GM10248 (cell line): ENCODE results near the gene GJC3.
"Not testable (repeated sequence)": the region's sequence is repeated elsewhere in the genome, so short reads cannot be mapped to it uniquely, and the experiment has no call there.

Source experiments
- CTCF ChIA-PET: fragments of 300-600 bp; sonication (Branson Sonifier 250); formaldehyde crosslinking; extraction: SDS; loops from one replicate; lab custom pipeline; 2021; ENCODE audit warnings: antibody characterized with exemption; lab: Yijun Ruan, JAX
- POLR2A ChIA-PET: fragments of 350-650 bp; sonication (Branson Sonifier 250); formaldehyde crosslinking; extraction: SDS; loops from one replicate; lab custom pipeline; 2020; ENCODE audit warnings: antibody characterized with exemption; lab: Yijun Ruan, JAX
- DNase-seq: peaks from one replicate; pipeline ENCODE4 v3.0.0; 2012; ENCODE audit errors: extremely low spot score
- TF ChIP-seq, protein P1 (sequence below): IDR thresholded peaks from 2 replicates; pipeline ENCODE4 v1.5.1; 2012; ENCODE audit warnings: mild to moderate bottlenecking, low read depth; ENCODE audit errors: extremely low read depth, missing control alignments, control extremely low read depth

GJC3 gene

DNA sequence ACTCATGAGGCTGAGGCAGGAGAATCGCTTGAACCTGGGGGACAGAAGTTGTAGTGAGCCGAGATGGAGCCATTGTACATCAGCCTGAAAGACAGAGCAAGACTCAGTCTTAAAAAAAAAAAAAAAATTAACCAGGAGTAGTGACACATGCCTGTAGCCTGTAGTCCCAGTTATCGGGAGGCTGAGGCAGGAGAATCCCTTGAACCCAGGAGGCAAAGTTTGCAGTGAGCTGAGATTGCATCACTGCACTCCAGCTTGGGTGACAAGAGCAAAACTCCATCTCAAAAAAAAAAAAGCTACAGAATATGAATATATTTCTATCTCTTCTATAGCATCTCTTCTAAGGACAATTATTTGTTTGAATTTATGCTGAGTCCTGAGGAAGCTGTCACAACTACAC is 39.9 kb upstream of the GJC3 start:
- ChIA-PET POLR2A (no interaction called here), CTCF (interaction anchor here (1.0 to 1.2 kb wide), 3 partner anchors 10 to 21 kb away, joined by 3 to 5 read pairs (median 3); no protein-coding TSS in a partner anchor)
- no peak for DNase-seq
- TF ChIP-seq, protein P1, sequence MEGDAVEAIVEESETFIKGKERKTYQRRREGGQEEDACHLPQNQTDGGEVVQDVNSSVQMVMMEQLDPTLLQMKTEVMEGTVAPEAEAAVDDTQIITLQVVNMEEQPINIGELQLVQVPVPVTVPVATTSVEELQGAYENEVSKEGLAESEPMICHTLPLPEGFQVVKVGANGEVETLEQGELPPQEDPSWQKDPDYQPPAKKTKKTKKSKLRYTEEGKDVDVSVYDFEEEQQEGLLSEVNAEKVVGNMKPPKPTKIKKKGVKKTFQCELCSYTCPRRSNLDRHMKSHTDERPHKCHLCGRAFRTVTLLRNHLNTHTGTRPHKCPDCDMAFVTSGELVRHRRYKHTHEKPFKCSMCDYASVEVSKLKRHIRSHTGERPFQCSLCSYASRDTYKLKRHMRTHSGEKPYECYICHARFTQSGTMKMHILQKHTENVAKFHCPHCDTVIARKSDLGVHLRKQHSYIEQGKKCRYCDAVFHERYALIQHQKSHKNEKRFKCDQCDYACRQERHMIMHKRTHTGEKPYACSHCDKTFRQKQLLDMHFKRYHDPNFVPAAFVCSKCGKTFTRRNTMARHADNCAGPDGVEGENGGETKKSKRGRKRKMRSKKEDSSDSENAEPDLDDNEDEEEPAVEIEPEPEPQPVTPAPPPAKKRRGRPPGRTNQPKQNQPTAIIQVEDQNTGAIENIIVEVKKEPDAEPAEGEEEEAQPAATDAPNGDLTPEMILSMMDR: no peak

DNA sequence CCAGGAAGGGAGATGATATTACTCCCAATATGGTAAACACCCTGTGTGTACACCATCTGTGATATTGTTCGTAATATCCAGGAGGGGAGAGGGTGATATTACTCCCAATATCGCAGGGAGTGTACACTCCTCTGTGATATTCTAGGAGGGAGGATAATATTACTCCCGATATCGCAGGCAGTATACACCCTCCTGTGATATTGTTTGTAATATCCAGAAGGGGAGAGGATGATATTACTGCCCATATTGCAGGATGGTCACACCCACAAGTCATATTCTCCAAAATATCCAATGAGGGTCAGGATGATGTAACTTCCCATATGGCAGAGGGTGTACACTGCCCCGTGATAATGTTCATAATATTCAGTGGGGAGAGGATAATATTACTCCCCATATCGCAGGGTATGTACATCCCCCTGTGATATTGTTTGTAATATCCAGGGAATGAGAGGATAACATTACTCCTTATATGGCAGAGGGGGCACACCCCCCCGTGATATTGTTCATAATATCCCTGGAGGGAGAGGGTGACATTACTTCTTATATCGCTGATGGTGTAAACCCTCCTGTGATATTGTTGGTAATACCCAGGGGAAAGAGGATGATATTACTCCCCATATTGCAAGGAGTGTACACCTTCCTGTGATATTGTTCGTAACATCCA is 29.3 kb upstream of the GJC3 start:
- ChIA-PET CTCF (no interaction called here), POLR2A (no interaction called here)
- DNase-seq: no peak
- TF ChIP-seq, protein P1: no peak

DNA sequence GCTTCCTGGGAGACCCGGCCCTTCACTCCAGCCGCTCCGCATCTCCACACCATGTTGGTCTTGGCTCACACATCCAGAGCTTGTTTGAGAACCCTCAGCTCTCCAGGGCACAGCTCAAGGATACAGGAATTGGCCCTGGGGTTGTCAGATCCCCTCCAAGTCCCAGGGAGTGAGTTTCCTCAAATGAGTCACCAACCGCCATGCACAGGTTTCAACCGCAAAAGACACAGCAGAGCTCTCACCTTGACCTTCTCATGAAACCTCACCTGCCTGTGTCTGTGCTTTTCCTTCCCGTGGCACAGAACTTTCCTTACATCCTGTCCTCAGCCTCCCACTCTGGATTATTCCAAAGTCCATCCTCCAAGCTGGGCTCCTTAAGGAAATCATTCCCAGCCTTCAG is 25.8 kb upstream of the GJC3 start:
- DNase-seq: no peak
- TF ChIP-seq, protein P1: no peak
- ChIA-PET CTCF (interaction anchor here (0.7 to 1.9 kb wide), 3 partner anchors 14 to 35 kb away, joined by 3 to 6 read pairs (median 4); no protein-coding TSS in a partner anchor), POLR2A (no interaction called here)

DNA sequence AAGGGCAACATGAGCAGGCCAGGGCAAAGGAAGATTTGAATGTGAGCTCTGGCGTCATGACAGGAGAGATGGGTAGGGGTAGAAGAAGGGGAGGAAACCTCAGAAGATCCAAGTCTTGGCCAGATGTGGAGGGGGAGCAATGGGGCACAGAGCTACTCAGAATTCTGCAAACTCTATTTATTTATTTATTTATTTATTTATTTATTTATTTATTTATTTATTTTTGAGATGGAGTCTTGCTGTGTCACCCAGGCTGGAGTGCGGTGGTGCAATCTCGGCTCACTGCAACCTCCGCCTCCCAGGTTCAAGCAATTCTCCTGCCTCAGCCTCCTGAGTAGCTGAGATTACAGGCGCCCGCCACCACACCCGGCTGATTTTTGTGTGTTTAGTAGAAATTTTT is 25.2 kb upstream of the GJC3 start:
- CTCF ChIA-PET: interaction anchor here (1.6 to 1.9 kb wide), 2 partner anchors 25 to 36 kb away, joined by 4 to 6 read pairs; no protein-coding TSS in a partner anchor
- POLR2A ChIA-PET, DNase-seq: not testable (repeated sequence)

DNA sequence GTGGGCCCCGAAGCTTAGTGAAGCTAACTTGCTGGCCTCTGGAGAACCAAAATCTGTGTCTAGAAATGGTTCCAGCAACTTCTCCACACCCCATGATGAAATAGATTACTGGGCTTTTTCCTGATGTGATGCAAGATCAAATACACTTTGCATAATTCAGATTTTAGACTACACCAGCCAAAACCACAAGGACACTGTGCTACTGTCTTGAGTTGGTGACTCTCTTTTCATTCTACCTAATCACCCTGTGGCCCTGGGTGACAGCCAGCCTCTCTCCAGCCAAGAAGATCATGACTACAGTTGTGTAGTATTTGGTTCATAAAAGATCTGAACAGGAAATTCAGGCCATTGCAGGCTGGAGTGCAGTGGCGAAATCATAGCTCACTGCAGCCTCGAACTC is 24.2 kb upstream of the GJC3 start:
- POLR2A ChIA-PET: interaction anchor here (0.7 kb wide), 1 partner anchor 51 kb away, joined by 4 read pairs; no protein-coding TSS in a partner anchor
- CTCF ChIA-PET: interaction anchor here (0.9 to 1.9 kb wide), 4 partner anchors 9 to 37 kb away, joined by 3 to 6 read pairs (median 4); no protein-coding TSS in a partner anchor
- TF ChIP-seq, protein P1: no peak
- no peak for DNase-seq

DNA sequence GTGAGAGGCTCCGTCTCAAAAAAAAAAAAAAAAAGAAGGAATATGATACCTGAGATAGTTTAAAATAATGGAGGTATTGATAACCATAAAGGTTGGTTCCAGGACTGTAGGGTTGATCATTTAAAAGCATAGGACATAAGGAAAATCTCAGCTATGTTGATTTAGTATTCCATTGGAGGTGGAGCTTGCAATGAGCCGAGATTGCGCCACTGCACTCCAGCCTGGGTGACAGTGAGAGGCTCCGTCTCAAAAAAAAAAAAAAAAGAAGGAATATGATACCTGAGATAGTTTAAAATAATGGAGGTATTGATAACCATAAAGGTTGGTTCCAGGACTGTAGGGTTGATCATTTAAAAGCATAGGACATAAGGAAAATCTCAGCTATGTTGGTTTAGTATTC is 23.2 kb upstream of the GJC3 start:
- DNase-seq, POLR2A ChIA-PET: not testable (repeated sequence)
- CTCF ChIA-PET: interaction anchor here (1.2 kb wide), 1 partner anchor 13 kb away, joined by 3 read pairs; no protein-coding TSS in a partner anchor

DNA sequence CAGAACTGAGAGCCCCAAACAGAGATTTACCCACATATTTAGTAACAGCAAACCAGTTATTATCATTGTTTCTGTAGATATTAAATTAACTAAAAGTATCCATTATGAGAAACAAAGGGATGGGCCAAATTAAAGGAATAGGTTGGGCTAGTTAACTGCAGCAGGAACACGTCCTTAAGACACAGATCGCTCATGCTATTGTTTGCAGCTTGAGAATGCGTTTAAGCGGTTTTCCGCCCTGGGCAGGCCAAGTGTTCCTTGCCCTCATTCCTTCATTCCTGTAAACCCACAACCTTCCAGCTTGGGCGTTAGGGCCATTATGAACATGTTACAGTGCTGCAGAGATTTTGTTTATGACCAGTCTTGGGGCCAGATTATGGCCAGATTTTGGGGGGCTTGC is 21.4 kb upstream of the GJC3 start:
- POLR2A ChIA-PET, DNase-seq: not testable (repeated sequence)
- CTCF ChIA-PET: interaction anchor here (1.4 to 3.1 kb wide), 4 partner anchors 21 to 43 kb away, joined by 3 to 7 read pairs (median 4); partner anchors contain the start of genes GJC3 and TRIM4

DNA sequence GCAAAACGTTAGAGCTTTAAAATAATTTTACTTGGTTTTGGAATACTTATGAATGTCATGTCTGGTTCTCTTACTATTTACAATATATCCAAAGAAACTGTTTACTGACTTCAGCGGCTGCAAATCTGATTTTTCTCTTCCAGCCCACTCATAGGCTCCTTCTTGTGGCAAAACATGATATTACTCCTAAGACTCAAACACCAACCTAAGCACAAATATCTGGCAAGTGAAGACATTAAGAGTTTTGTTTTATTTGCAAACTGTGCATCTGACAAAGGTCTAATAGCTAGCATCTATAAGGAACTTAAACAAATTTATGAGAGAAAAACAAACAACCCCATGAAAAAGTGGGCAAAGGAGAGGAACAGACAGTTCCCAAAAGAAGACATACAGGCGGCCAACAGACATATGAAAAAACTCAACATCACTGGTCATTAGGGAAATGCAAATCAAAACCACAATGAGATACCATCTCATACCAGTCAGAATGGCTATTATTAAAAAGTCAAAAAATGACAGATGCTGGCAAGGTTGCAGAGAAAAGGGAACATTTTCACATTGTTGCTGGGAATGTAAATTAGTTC is 20.3 kb upstream of the GJC3 start:
- DNase-seq: no peak
- ChIA-PET CTCF (interaction anchor here (0.7 to 3.1 kb wide), 5 partner anchors 20 to 44 kb away, joined by 3 to 7 read pairs (median 4); partner anchors contain the start of genes GJC3 and TRIM4), POLR2A (no interaction called here)
- TF ChIP-seq, protein P1: peak; percentile 12
